ENCODE measurements around the gene DENND2C.

DNA sequence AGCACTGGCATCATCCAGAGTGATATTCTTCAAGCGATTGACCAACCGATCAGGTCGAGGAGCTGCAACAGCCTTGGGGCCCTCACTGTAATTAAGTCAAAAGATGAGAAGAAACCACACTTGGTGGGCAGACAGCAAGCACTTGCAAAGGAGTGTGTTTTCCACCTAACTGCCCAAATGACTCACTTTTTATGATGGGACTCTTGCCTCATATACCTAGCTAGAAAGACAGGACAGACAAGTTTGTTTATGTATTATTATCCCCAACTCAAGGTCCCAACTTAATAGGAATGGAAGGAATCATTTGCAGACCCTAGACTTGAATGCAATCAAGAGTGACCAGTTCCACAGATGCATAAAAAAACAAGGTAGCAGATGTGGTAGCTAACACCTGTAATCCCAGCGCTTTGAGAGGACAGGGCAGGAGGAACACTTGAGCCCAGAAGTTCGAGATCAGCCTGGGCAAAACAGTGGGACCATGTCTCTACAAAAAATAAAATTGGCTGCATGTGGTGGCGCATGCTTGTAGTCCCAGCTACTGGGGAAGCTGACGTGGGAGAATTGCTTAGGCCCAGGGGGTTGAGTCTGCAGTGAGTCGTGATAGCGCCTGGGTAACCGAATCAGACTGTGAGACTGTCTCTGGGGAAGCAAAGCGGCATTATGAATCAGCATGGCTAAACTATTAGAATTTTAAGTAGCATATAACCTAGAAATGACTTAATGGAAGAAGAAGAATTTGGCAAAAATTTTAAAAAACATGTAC, 49.0 kb upstream of the DENND2C start:
- TF ChIP-seq, protein P1, sequence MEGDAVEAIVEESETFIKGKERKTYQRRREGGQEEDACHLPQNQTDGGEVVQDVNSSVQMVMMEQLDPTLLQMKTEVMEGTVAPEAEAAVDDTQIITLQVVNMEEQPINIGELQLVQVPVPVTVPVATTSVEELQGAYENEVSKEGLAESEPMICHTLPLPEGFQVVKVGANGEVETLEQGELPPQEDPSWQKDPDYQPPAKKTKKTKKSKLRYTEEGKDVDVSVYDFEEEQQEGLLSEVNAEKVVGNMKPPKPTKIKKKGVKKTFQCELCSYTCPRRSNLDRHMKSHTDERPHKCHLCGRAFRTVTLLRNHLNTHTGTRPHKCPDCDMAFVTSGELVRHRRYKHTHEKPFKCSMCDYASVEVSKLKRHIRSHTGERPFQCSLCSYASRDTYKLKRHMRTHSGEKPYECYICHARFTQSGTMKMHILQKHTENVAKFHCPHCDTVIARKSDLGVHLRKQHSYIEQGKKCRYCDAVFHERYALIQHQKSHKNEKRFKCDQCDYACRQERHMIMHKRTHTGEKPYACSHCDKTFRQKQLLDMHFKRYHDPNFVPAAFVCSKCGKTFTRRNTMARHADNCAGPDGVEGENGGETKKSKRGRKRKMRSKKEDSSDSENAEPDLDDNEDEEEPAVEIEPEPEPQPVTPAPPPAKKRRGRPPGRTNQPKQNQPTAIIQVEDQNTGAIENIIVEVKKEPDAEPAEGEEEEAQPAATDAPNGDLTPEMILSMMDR (conservative IDR thresholded peaks at IDR 0.05 in 1 of 2, IDR thresholded peaks at IDR 0.05 in 1 of 2; ENCODE audit: low read depth in 1 of 2, low read length in 2 of 2), result no peak
- TF ChIP-seq EZH2 (IDR thresholded peaks at IDR 0.05; ENCODE audit: low read length, missing control alignments), result no peak
